Suprapubic skin (tissue), 4 donors: ENCODE data around the gene BCAS2. TPM values are rescaled to one million over a fixed set of nuclear protein-coding genes. Genes with fewer than 3 reads are reported as not detected.
"Not testable (repeated sequence)": the region's sequence is repeated elsewhere in the genome, so short reads cannot be mapped to it uniquely, and the experiment has no call there.

ENCODE experiments used
- DNase-seq, 2 donors: peaks; one replicate each; pipeline ENCODE4 v3.0.0-alpha.2; 2019; ENCODE audit warnings: low spot score in 2 of 2
- H3K27ac ChIP-seq: fragments of 200-600 bp; sonication (generic); one replicate; pipeline ENCODE4 v1.5.1; 2019
- H3K27me3 ChIP-seq: fragments of 200-600 bp; sonication (generic); one replicate; pipeline ENCODE4 v1.5.1; 2019
- H3K36me3 ChIP-seq: fragments of 200-600 bp; sonication (generic); one replicate; pipeline ENCODE4 v1.5.1; 2019
- H3K4me1 ChIP-seq: fragments of 200-600 bp; sonication (generic); one replicate; pipeline ENCODE4 v1.5.1; 2019
- H3K4me3 ChIP-seq: fragments of 200-600 bp; sonication (generic); one replicate; pipeline ENCODE4 v1.5.1; 2019; ENCODE audit warnings: mild to moderate bottlenecking
- H3K9me3 ChIP-seq: fragments of 200-600 bp; sonication (generic); one replicate; pipeline ENCODE4 v1.5.1; 2019
- EP300 ChIP-seq: sonication (generic); formaldehyde crosslinking; IDR thresholded peaks from one replicate; pipeline ENCODE4 v1.6.1; 2017; ENCODE audit warnings: antibody characterized with exemption
- POLR2A ChIP-seq, 2 donors: fragments of 450-650 bp; IDR thresholded peaks; one replicate each; pipeline ENCODE4 v1.6.1; 2017; ENCODE audit warnings: antibody characterized with exemption in 2 of 2, mild to moderate bottlenecking in 2 of 2, moderate library complexity in 2 of 2
- POLR2AphosphoS5 ChIP-seq, 3 donors: sonication (generic); formaldehyde crosslinking; IDR thresholded peaks; one replicate each; pipeline ENCODE4 v1.6.1; 2017; ENCODE audit warnings: antibody characterized with exemption in 3 of 3
- WGBS: methylation state at CpG from one replicate; pipeline ENCODE4 v1.1.5; 2018; 5-methylcytosine and 5-hydroxymethylcytosine counted together
- total RNA-seq, 4 donors: library from RNA; depleted of rRNA; stranded (reverse); fragments of >200 nt; gene quantifications; one replicate each; pipeline ENCODE4 v1.1.0, GENCODE V29; 2016
- TF ChIP-seq, protein P1 (sequence below), 2 donors: fragments of 200-600 bp in 1 of 2; fragments of 450-650 bp in 1 of 2; sonication (generic) in 1 of 2; IDR thresholded peaks; one replicate each; pipeline ENCODE4 v1.5.1; 2016 to 2019; ENCODE audit warnings: antibody characterized with exemption in 2 of 2, mild to moderate bottlenecking in 1 of 2, moderate library complexity in 1 of 2

Gene BCAS2
- total RNA-seq, 4 donors from 2014 or later: 30.6 to 43.4 (median 36.0) TPM

DNA sequence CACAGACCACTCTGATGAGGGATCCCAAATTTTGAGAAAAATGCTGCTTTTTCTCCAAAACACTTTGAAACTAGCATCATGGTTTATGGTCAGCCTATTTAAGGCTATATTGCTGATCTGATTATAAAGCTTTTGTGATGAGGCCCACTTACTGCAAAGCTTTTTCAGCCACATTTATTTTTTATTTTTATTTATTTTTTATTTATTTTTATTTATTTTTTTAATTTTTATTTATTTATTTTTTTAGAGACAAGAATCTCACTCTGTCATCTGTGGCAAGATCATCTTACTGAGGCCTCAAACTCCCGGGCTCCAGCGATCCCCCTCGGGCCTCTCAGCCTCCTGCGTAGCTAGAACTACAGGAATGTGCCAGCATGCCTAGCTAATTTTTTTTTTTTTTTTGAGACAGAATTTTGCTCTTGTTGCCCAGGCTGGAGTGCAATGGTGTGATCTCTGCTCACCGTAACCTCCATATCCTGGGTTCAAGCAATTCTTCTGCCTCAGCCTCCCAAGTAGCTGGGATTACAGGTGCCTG lies 5.2 kb upstream of the BCAS2 start:
- TF ChIP-seq EP300 (no peak), POLR2AphosphoS5 (IDR thresholded peaks at IDR 0.05) (no peak), POLR2A (IDR thresholded peaks at IDR 0.05) (no peak)
- TF ChIP-seq, protein P1, sequence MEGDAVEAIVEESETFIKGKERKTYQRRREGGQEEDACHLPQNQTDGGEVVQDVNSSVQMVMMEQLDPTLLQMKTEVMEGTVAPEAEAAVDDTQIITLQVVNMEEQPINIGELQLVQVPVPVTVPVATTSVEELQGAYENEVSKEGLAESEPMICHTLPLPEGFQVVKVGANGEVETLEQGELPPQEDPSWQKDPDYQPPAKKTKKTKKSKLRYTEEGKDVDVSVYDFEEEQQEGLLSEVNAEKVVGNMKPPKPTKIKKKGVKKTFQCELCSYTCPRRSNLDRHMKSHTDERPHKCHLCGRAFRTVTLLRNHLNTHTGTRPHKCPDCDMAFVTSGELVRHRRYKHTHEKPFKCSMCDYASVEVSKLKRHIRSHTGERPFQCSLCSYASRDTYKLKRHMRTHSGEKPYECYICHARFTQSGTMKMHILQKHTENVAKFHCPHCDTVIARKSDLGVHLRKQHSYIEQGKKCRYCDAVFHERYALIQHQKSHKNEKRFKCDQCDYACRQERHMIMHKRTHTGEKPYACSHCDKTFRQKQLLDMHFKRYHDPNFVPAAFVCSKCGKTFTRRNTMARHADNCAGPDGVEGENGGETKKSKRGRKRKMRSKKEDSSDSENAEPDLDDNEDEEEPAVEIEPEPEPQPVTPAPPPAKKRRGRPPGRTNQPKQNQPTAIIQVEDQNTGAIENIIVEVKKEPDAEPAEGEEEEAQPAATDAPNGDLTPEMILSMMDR (IDR thresholded peaks at IDR 0.05): no peak
- Histone ChIP-seq H3K36me3 (peaks cover 20% of the 10 kb centered on the region), H3K4me1 (peaks cover 8% of the 10 kb centered on the region), H3K4me3 (no peak overlapping the region), H3K27ac (no peak overlapping the region), H3K27me3 (no peaks in the 10 kb centered on the region), H3K9me3 (no peaks in the 10 kb centered on the region)
- DNase-seq: no peak
- 93% methylated on average over 5 of the region's 5 CpGs for WGBS

DNA sequence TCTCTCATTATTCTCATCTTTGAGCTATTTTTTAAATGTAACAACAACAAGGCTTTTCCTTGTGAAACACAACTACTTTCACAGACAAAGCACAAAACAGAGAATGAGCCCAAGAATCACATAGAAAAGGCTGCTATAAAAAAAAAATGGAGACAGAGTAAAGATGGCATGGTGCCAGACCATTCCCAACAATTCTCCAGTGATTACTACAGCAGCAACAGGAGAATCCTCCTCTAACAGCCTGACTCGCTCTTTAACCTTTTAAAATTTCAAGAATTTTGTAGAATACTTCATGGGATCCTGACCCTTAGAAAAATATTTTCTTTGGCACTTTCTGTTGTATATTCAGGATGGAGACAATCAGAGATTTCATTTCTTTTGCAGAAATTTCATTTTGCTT lies 3.8 kb upstream of the BCAS2 start:
- H3K36me3 ChIP-seq: peaks cover 13% of the 10 kb centered on the region
- DNase-seq: no peak
- WGBS: 84% methylated on average over 1 of the region's 1 CpG
- TF ChIP-seq EP300: no peak
- TF ChIP-seq, protein P1 (IDR thresholded peaks at IDR 0.05): no peak
- TF ChIP-seq POLR2AphosphoS5 (IDR thresholded peaks at IDR 0.05): no peak
- TF ChIP-seq POLR2A (IDR thresholded peaks at IDR 0.05): no peak
- H3K4me3 ChIP-seq: no peak overlapping the region
- H3K27ac ChIP-seq: no peak overlapping the region
- peaks cover 15% of the 10 kb centered on the region for H3K4me1 ChIP-seq
- H3K9me3 ChIP-seq: no peaks in the 10 kb centered on the region
- H3K27me3 ChIP-seq: no peaks in the 10 kb centered on the region

DNA sequence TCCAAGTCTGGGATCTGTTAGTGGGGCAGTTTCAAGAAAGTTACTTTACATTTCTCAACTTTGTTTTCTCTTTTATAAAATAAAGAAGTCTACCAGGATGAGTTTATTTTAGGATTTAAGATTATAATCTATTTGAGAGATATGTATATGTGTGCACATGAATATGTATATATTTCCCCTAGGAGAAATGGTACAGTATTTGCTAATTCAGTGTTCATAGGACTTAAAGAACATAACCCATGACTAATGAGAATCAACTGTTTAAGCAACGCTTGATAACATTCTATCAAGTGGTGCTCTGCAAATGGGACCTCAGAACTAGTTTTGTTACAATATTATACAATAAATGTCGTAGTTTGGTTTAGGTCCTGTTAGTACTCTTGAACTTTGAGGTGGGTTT lies 7.0 kb downstream of the BCAS2 start:
- peaks cover 96% of the 10 kb centered on the region for H3K36me3 ChIP-seq
- no peaks in the 10 kb centered on the region for H3K27me3 ChIP-seq
- no peak overlapping the region for H3K4me3 ChIP-seq
- H3K27ac ChIP-seq: no peak overlapping the region
- no peak for DNase-seq
- no peaks in the 10 kb centered on the region for H3K4me1 ChIP-seq
- 93% methylated on average over 2 of the region's 2 CpGs for whole genome bisulfite sequencing
- no peaks in the 10 kb centered on the region for H3K9me3 ChIP-seq
- no peak for TF ChIP-seq POLR2A (IDR thresholded peaks at IDR 0.05)
- no peak for TF ChIP-seq POLR2AphosphoS5 (IDR thresholded peaks at IDR 0.05)
- TF ChIP-seq, protein P1 (IDR thresholded peaks at IDR 0.05): no peak
- TF ChIP-seq EP300: no peak

DNA sequence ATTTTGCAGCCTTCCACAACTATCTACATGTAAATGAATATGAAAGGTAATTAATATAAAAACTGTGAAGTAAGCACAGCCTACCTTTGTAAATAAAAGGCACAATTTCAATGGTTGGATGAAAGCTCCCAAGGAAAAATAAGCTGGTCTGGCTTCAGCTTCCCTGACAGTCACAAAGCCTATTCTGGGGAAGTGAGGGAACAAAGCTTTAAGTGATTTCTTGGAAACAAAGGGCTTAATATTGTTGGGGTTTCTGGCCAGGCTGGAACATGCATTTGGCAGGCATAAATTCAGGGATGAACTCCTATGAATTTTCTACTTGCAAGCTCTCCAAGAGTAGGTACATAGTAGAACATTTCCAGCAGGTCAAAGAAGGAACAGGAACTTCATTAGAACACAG lies 17.3 kb downstream of the BCAS2 start:
- no peaks in the 10 kb centered on the region for H3K27me3 ChIP-seq
- DNase-seq: no peak
- H3K4me1 ChIP-seq: no peaks in the 10 kb centered on the region
- no peak for TF ChIP-seq EP300
- no peak for TF ChIP-seq POLR2AphosphoS5 (IDR thresholded peaks at IDR 0.05)
- no peak for TF ChIP-seq POLR2A (IDR thresholded peaks at IDR 0.05)
- TF ChIP-seq, protein P1 (IDR thresholded peaks at IDR 0.05): no peak
- H3K4me3 ChIP-seq: no peak overlapping the region
- H3K36me3 ChIP-seq: peaks cover 36% of the 10 kb centered on the region
- H3K27ac ChIP-seq: no peak overlapping the region
- H3K9me3 ChIP-seq: no peaks in the 10 kb centered on the region

DNA sequence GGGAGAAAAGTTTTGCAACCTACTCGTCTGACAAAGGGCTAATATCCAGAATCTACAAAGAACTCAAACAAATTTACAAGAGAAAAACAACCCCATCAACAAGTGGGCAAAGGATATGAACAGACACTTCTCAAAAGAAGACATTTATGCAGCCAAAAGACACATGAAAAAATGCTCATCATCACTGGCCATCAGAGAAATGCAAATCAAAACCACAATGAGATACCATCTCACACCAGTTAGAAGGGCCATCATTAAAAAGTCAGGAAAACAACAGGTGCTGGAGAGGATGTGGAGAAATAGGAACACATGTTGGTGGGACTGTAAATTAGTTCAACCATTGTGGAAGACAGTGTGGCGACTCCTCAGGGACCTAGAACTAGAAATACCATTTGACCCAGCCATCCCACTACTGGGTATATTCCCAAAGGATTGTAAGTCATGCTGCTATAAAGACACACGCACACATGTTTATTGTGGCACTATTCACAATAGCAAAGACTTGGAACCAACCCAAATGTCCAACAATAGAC lies 18.4 kb downstream of the BCAS2 start:
- H3K9me3 ChIP-seq: not testable (repeated sequence)

DNA sequence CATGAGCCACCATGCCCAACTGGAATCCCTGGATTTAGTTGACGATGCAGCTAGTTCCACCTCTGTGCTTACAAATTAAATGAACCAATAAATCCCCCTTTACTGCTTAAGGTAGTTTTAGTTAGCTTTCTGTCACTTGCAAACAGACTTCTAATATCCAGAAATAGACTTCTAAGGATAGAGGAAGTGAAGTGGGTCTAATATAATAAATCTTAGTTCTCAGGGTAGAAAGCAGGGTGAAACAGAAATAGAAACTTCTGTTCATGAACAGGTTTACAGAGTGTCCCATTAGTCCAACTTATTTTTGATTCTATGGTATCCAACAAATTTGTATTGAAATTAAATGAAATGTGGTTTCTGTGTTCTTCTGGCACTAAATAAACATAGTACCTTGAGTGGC lies 20.1 kb downstream of the BCAS2 start:
- peaks cover 8% of the 10 kb centered on the region for H3K36me3 ChIP-seq
- 78% methylated on average over 1 of the region's 1 CpG for WGBS
- TF ChIP-seq, protein P1 (IDR thresholded peaks at IDR 0.05): no peak
- TF ChIP-seq POLR2A (IDR thresholded peaks at IDR 0.05) (no peak), POLR2AphosphoS5 (IDR thresholded peaks at IDR 0.05) (no peak), EP300 (no peak)
- no peak for DNase-seq
- no peak overlapping the region for H3K27ac ChIP-seq
- no peak overlapping the region for H3K4me3 ChIP-seq
- H3K4me1 ChIP-seq: no peaks in the 10 kb centered on the region
- no peaks in the 10 kb centered on the region for H3K9me3 ChIP-seq
- no peaks in the 10 kb centered on the region for H3K27me3 ChIP-seq

More for the DNA sequence above, 18.4 kb downstream of the BCAS2 start:
- DNase-seq, H3K4me1 ChIP-seq, H3K27ac ChIP-seq, H3K4me3 ChIP-seq, H3K27me3 ChIP-seq: not testable (repeated sequence)
- 91% methylated on average over 3 of the region's 3 CpGs for WGBS
- peaks cover 25% of the 10 kb centered on the region for H3K36me3 ChIP-seq
